HEK293T (cell line): Measurements from ENCODE around the gene IL19.

Source experiments
- CTCF ChIA-PET: fragments of 350-600 bp; formaldehyde crosslinking; extraction: SDS; loops from one replicate; lab custom pipeline; 2021; ENCODE audit warnings: antibody characterized with exemption, inconsistent platforms; lab: Yijun Ruan, JAX
- POLR2A ChIA-PET: fragments of 350-600 bp; formaldehyde crosslinking; extraction: SDS; loops from one replicate; lab custom pipeline; 2020; ENCODE audit warnings: antibody characterized with exemption, inconsistent platforms; lab: Yijun Ruan, JAX
- DNase-seq: peaks from one replicate; pipeline ENCODE4 v3.0.0; 2012; ENCODE audit warnings: mixed read lengths; ENCODE audit errors: extremely low spot score
- ARNT ChIP-seq: fragments of 450-650 bp; IDR thresholded peaks from 2 replicates; pipeline ENCODE4 v1.6.1; 2017; ENCODE audit warnings: mild to moderate bottlenecking
- BHLHE40 ChIP-seq: fragments of 450-650 bp; IDR thresholded peaks from 2 replicates; pipeline ENCODE4 v1.6.1; 2016; ENCODE audit warnings: mild to moderate bottlenecking, moderate library complexity, borderline replicate concordance
- CTBP1 ChIP-seq: fragments of 450-650 bp; IDR thresholded peaks from 2 replicates; pipeline ENCODE4 v1.6.1; 2016; ENCODE audit warnings: borderline replicate concordance
- ELF4 ChIP-seq: fragments of 450-650 bp; IDR thresholded peaks from 2 replicates; pipeline ENCODE4 v1.6.1; 2017; ENCODE audit warnings: antibody characterized with exemption
- FOXA1 ChIP-seq: fragments of 450-650 bp; IDR thresholded peaks from 2 replicates; pipeline ENCODE4 v1.6.1; 2016; ENCODE audit warnings: mild to moderate bottlenecking
- FOXK2 ChIP-seq: fragments of 450-650 bp; IDR thresholded peaks from 2 replicates; pipeline ENCODE4 v1.6.1; 2016; ENCODE audit warnings: mild to moderate bottlenecking
- FOXM1 ChIP-seq: fragments of 450-650 bp; IDR thresholded peaks from 2 replicates; pipeline ENCODE4 v1.6.1; 2017; ENCODE audit warnings: mild to moderate bottlenecking, borderline replicate concordance
- HDGF ChIP-seq: fragments of 450-650 bp; IDR thresholded peaks from 2 replicates; pipeline ENCODE4 v1.6.1; 2017; ENCODE audit warnings: antibody characterized with exemption, borderline replicate concordance
- L3MBTL2 ChIP-seq: fragments of 450-650 bp; conservative IDR thresholded peaks from 2 replicates; pipeline ENCODE4 v1.6.1; 2016; ENCODE audit warnings: mild to moderate bottlenecking
- LEF1 ChIP-seq: fragments of 450-650 bp; IDR thresholded peaks from 2 replicates; pipeline ENCODE4 v1.6.1; 2017; ENCODE audit warnings: mild to moderate bottlenecking, borderline replicate concordance
- NFRKB ChIP-seq: fragments of 450-650 bp; IDR thresholded peaks from 2 replicates; pipeline ENCODE4 v1.6.1; 2016; ENCODE audit warnings: mild to moderate bottlenecking, moderate library complexity
- PKNOX1 ChIP-seq: fragments of 450-650 bp; IDR thresholded peaks from 2 replicates; pipeline ENCODE4 v1.6.1; 2016
- SP1 ChIP-seq: fragments of 450-650 bp; IDR thresholded peaks from 2 replicates; pipeline ENCODE4 v1.6.1; 2017
- SUZ12 ChIP-seq: fragments of 450-650 bp; IDR thresholded peaks from 2 replicates; pipeline ENCODE4 v1.6.1; 2016; ENCODE audit warnings: mild to moderate bottlenecking
- TARDBP ChIP-seq: fragments of 450-650 bp; IDR thresholded peaks from 2 replicates; pipeline ENCODE4 v1.6.1; 2016
- ZNF384 ChIP-seq: fragments of 450-650 bp; IDR thresholded peaks from 2 replicates; pipeline ENCODE4 v1.6.1; 2016

IL19 gene

DNA sequence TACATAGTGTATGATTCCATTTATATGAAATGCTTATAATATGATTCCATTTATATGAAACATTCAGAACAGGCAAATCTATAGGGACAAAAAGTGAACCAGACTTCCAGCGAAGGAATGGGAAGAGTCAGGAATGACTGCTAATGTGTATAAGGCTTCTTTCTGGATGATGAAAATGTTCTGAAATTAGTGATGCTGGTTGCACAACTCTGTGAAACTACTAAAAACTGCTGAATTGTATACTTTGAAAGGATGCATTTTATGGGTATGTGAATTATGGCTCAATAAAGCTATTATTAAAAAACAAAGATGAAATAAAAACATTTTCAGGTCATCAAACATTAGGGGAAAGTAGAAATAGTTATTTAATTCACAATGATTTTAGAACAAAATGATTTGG is 112.6 kb downstream of the IL19 start:
- ChIA-PET CTCF (no interaction called here), POLR2A (no interaction called here)
- TF ChIP-seq ELF4 (no peak), NFRKB (no peak), TARDBP (no peak), CTBP1 (no peak), BHLHE40 (no peak)
- DNase-seq, result no peak

DNA sequence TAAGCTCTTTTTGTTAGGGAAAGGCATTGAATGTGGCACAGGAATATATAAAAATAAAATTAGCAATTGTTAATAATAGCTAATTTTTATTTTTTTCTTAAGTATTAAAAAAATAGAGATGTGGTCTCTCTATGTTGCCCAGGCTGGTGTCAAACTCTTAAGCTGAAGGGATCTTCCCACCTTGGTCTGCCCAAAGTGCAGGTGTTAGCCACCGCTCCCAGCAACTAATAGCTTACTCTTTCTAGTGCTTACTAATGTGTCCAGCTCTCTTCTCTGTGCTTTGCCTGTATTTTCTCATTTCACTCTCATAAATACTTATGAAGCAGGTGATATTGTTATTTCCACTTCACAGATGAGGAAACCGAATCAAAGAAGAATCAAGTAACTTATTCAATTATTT is 113.3 kb downstream of the IL19 start:
- CTCF ChIA-PET, result interaction anchor here (1.6 kb wide), 1 partner anchor 19 kb away, joined by 4 read pairs; the partner anchor contains the start of gene IL20

GRCh38 chr1:206885341-206886060 is 114.9 kb downstream of the IL19 start:
- TF ChIP-seq L3MBTL2 (no peak), ARNT (no peak), FOXK2 (no peak), ELF4 (no peak), TARDBP (no peak), LEF1 (no peak), PKNOX1 (no peak), SP1 (no peak), BHLHE40 (no peak), NFRKB (no peak), SUZ12 (no peak), FOXA1 (no peak), ZNF384 (no peak)
- CTCF ChIA-PET, result interaction anchor here (1.6 kb wide), 1 partner anchor 20 kb away, joined by 4 read pairs; the partner anchor contains the start of gene IL20
- POLR2A ChIA-PET, result no interaction called here
- no peak for DNase-seq

More for the DNA sequence above, 113.3 kb downstream of the IL19 start:
- TF ChIP-seq SP1, result no peak
- TF ChIP-seq FOXK2, result no peak
- TF ChIP-seq L3MBTL2, result no peak
- no peak for TF ChIP-seq ELF4
- no peak for TF ChIP-seq FOXM1
- TF ChIP-seq PKNOX1, result no peak
- no peak for TF ChIP-seq SUZ12
- no peak for TF ChIP-seq ARNT
- TF ChIP-seq TARDBP, result no peak
- TF ChIP-seq LEF1, result no peak
- TF ChIP-seq BHLHE40, result no peak
- TF ChIP-seq NFRKB, result no peak
- no peak for TF ChIP-seq HDGF
- no peak for TF ChIP-seq CTBP1
- TF ChIP-seq ZNF384, result no peak
- TF ChIP-seq FOXA1, result no peak
- no peak for DNase-seq
- POLR2A ChIA-PET, result no interaction called here

- ChIA-PET CTCF (interaction anchor here (0.8 kb wide), 1 partner anchor 22 kb away, joined by 3 read pairs; the partner anchor contains the start of gene IL20), POLR2A (no interaction called here)
- TF ChIP-seq SUZ12 (no peak), PKNOX1 (no peak), LEF1 (no peak), FOXK2 (no peak), ARNT (no peak)
- no peak for DNase-seq
Observed at GRCh38 chr1:206886831-206887230, 116.3 kb downstream of the IL19 start.

DNA sequence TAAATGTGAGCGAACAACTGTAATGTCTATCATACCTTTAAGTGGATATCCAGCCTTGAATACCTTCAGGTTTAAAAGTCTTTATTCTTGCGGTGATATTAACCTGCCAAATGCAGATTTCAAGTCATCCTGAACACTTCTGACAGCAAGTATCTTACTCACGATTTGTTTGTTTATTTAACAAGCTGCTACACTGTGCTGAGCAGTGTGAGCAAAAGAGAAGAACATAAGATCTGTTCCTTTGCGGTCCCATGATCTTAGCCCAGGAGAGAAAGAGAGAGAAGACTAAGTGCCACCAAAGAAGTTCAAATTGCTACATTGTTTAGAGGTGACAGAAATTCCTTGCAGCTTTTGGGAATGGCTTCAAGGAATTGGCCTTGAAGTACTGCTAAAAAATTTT is 117.1 kb downstream of the IL19 start:
- TF ChIP-seq ARNT, result no peak
- TF ChIP-seq FOXM1, result no peak
- no peak for TF ChIP-seq LEF1
- TF ChIP-seq SUZ12, result no peak
- TF ChIP-seq L3MBTL2, result no peak
- TF ChIP-seq FOXK2, result no peak
- TF ChIP-seq ZNF384, result no peak
- TF ChIP-seq ELF4, result no peak
- TF ChIP-seq NFRKB, result no peak
- TF ChIP-seq FOXA1, result no peak
- no peak for TF ChIP-seq CTBP1
- DNase-seq, result no peak
- ChIA-PET CTCF (no interaction called here), POLR2A (no interaction called here)

- DNase-seq, result no peak
Observed at GRCh38 chr1:206890125-206891060, 119.8 kb downstream of the IL19 start.

More at GRCh38 chr1:206890125-206891060, 119.8 kb downstream of the IL19 start:
- TF ChIP-seq HDGF (no peak), L3MBTL2 (no peak), FOXM1 (no peak), LEF1 (no peak), ZNF384 (no peak), BHLHE40 (no peak), SP1 (no peak)
- ChIA-PET POLR2A (no interaction called here), CTCF (no interaction called here)
